Measurements from ENCODE around the gene PATL2.
A peak's percentile ranks its signal among the peaks of the same experiment; 100 is the strongest.
"Not testable (repeated sequence)": the region's sequence is repeated elsewhere in the genome, so short reads cannot be mapped to it uniquely, and the experiment has no call there.

PATL2 gene

GRCh38 chr15:44633603-44634002 is 77.5 kb downstream of the PATL2 start:
- DNase-seq (ENCODE audit: low read depth) = peak; percentile 24
- H3K4me3 ChIP-seq (ENCODE audit: low read depth, low read length) = no peak overlapping the region
- TF ChIP-seq CTCF (IDR thresholded peaks at IDR 0.05; ENCODE audit: insufficient read depth, low read depth, low read length, missing control alignments) = no peak

GRCh38 chr15:44625286-44625685 is 85.8 kb downstream of the PATL2 start:
- DNase-seq (ENCODE audit: low read depth) = peak; percentile 28
- not testable (repeated sequence) for H3K4me3 ChIP-seq (ENCODE audit: low read depth, low read length)

- H3K4me3 ChIP-seq (ENCODE audit: low read depth, low read length) = no peak overlapping the region
- DNase-seq (ENCODE audit: low read depth) = no peak
- no peak for TF ChIP-seq CTCF (IDR thresholded peaks at IDR 0.05; ENCODE audit: insufficient read depth, low read depth, low read length, missing control alignments)
Measured at GRCh38 chr15:44623178-44623577, 87.9 kb downstream of the PATL2 start.

- no peak for DNase-seq (ENCODE audit: low read depth)
- no peak for TF ChIP-seq CTCF (IDR thresholded peaks at IDR 0.05; ENCODE audit: insufficient read depth, low read depth, low read length, missing control alignments)
- H3K4me3 ChIP-seq (ENCODE audit: low read depth, low read length) = no peak overlapping the region
Measured at GRCh38 chr15:44620081-44620480, 91.0 kb downstream of the PATL2 start.

GRCh38 chr15:44616974-44617373 is 94.1 kb downstream of the PATL2 start:
- H3K4me3 ChIP-seq (ENCODE audit: low read depth, low read length) = no peak overlapping the region
- TF ChIP-seq CTCF (IDR thresholded peaks at IDR 0.05; ENCODE audit: insufficient read depth, low read depth, low read length, missing control alignments) = no peak
- no peak for DNase-seq (ENCODE audit: low read depth)
